Stomach (tissue), 4 donors: ENCODE data around the gene MDH1.

ENCODE experiments used
- POLR2A ChIP-seq, 4 donors: fragments of 450-650 bp; IDR thresholded peaks; one replicate each; pipeline ENCODE4 v1.6.1; 2016; ENCODE audit warnings: antibody characterized with exemption in 4 of 4, control low read depth in 2 of 4, mild to moderate bottlenecking in 1 of 4, moderate library complexity in 1 of 4
- TF ChIP-seq, protein P1 (sequence below), 7 experiments: fragments of 450-650 bp in 4 of 7; fragments of 200-600 bp in 3 of 7; sonication (generic) in 3 of 7; IDR thresholded peaks; one replicate each; pipeline ENCODE4 v1.5.1; 2016 to 2019; ENCODE audit warnings: antibody characterized with exemption in 7 of 7, control low read depth in 2 of 7, mild to moderate bottlenecking in 1 of 7

DNA sequence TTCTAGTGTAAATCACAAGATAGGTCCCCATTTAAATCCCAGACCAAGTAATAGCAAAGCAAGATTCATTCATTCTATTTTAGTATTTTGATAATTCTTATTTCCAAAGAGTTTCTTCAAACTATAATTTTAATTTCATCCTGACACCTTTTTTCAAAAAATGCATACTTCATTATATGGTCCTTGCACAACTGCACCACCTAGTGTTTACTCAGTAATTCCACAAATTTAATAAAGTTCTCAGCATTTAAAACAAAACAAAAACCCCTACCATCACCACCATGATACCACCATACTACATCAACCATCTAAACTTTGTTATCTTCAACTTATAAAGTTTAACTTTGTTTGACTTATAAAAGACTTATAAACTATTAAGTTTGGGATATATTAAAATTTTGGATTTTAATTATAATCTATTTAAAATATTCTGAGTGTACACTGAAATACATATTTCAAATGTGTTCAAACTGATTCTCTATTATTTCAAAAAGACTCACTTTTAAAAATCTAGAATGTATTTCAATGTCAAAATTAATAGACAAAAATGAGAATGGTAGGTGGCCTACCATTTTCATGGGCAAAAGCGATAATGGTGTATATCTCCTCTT lies 44.6 kb upstream of the MDH1 start:
- TF ChIP-seq, protein P1, sequence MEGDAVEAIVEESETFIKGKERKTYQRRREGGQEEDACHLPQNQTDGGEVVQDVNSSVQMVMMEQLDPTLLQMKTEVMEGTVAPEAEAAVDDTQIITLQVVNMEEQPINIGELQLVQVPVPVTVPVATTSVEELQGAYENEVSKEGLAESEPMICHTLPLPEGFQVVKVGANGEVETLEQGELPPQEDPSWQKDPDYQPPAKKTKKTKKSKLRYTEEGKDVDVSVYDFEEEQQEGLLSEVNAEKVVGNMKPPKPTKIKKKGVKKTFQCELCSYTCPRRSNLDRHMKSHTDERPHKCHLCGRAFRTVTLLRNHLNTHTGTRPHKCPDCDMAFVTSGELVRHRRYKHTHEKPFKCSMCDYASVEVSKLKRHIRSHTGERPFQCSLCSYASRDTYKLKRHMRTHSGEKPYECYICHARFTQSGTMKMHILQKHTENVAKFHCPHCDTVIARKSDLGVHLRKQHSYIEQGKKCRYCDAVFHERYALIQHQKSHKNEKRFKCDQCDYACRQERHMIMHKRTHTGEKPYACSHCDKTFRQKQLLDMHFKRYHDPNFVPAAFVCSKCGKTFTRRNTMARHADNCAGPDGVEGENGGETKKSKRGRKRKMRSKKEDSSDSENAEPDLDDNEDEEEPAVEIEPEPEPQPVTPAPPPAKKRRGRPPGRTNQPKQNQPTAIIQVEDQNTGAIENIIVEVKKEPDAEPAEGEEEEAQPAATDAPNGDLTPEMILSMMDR (IDR thresholded peaks at IDR 0.05): peak in 1 of 7 experiments; percentile 15
- no peak for TF ChIP-seq POLR2A (IDR thresholded peaks at IDR 0.05)
